Esophagus muscularis mucosa (tissue), 4 donors: ENCODE measurements around the gene NUP107. TPM values are rescaled to one million over a fixed set of nuclear protein-coding genes. Genes with fewer than 3 reads are reported as not detected.
"Not testable (repeated sequence)": the region's sequence is repeated elsewhere in the genome, so short reads cannot be mapped to it uniquely, and the experiment has no call there.

Experiments
- DNase-seq: peaks from one replicate; pipeline ENCODE4 v3.0.0-alpha.2; 2017; ENCODE audit errors: extremely low spot score
- H3K27ac ChIP-seq, 4 donors: fragments of 200-600 bp; sonication (generic); replicated peaks in 1 of 4; 1 replicate in 3 of 4; 2 replicates in 1 of 4; pipeline ENCODE4 v1.5.1; 2016 to 2019; ENCODE audit warnings: mild to moderate bottlenecking in 1 of 4
- H3K27me3 ChIP-seq, 4 donors: fragments of 200-600 bp; sonication (generic); one replicate each; pipeline versions ENCODE4 v1.5.1 to v1.6.0; 2016 to 2019
- H3K36me3 ChIP-seq, 4 donors: fragments of 200-600 bp; sonication (generic); one replicate each; pipeline ENCODE4 v1.5.1; 2016 to 2019
- H3K4me1 ChIP-seq, 4 donors: fragments of 200-600 bp; sonication (generic); one replicate each; pipeline ENCODE4 v1.5.1; 2016 to 2019
- H3K4me3 ChIP-seq, 4 donors: fragments of 200-600 bp; sonication (generic); 1 replicate in 2 of 4; 2 replicates in 2 of 4; pipeline ENCODE4 v1.5.1; 2016 to 2019; ENCODE audit warnings: mild to moderate bottlenecking in 4 of 4, moderate library complexity in 1 of 4
- H3K9me3 ChIP-seq, 4 donors: fragments of 200-600 bp; sonication (generic); 1 replicate in 3 of 4; 2 replicates in 1 of 4; pipeline ENCODE4 v1.5.1; 2016 to 2019
- CTCF ChIP-seq, 3 experiments: fragments of 200-600 bp in 2 of 3; fragments of 450-650 bp in 1 of 3; sonication (generic) in 2 of 3; IDR thresholded peaks; one replicate each; pipeline ENCODE4 v1.5.1; 2017 to 2019; ENCODE audit warnings: antibody characterized with exemption in 3 of 3, mild to moderate bottlenecking in 2 of 3, moderate library complexity in 1 of 3
- EP300 ChIP-seq: sonication (generic); formaldehyde crosslinking; IDR thresholded peaks from one replicate; pipeline ENCODE4 v1.6.1; 2017; ENCODE audit warnings: antibody characterized with exemption
- POLR2A ChIP-seq: fragments of 450-650 bp; IDR thresholded peaks from one replicate; pipeline ENCODE4 v1.6.1; 2017; ENCODE audit warnings: antibody characterized with exemption, moderate library complexity, mild to moderate bottlenecking, low read depth
- POLR2AphosphoS5 ChIP-seq, 2 donors: sonication (generic); formaldehyde crosslinking; IDR thresholded peaks; one replicate each; pipeline ENCODE4 v1.6.1; 2017; ENCODE audit warnings: antibody characterized with exemption in 2 of 2
- WGBS: methylation state at CpG from one replicate; pipeline ENCODE4 v1.1.5; 2018; 5-methylcytosine and 5-hydroxymethylcytosine counted together
- intact Hi-C: fragments of 100-400 bp; cut with DNase I; formaldehyde crosslinking; loops from one replicate; pipeline ENCODE4 v1.15.1; 2023
- total RNA-seq, 4 donors: library from RNA; depleted of rRNA; stranded (reverse); fragments of >200 nt; gene quantifications; one replicate each; pipeline versions ENCODE4 v1.1.0 to v1.2.1, GENCODE V29; 2016

The NUP107 gene
- total RNA-seq = 10 to 100 TPM; 21.6 to 26.1 (median 24.6) TPM

GRCh38 chr12:68686595-68687521 is at the start of gene NUP107:
Gene NUP107 (plus strand): TSS chr12:68686978. CDS start chr12:68687066, 88 bp downstream.
- peaks cover 3 to 22% (median 15%) of the 10 kb centered on the region in 4 donors for H3K36me3 ChIP-seq
- TF ChIP-seq EP300 = peak; percentile 79
- no peak for TF ChIP-seq POLR2A
- peak in 2 of 3 experiments; percentile 29 to 33 for TF ChIP-seq CTCF (IDR thresholded peaks at IDR 0.05)
- peak; percentile 83 to 98 for TF ChIP-seq POLR2AphosphoS5 (IDR thresholded peaks at IDR 0.05)
- no peaks in the 10 kb centered on the region for H3K9me3 ChIP-seq
- H3K4me1 ChIP-seq = peaks cover 14 to 24% (median 21%) of the 10 kb centered on the region in 4 donors
- H3K27me3 ChIP-seq = no peaks in the 10 kb centered on the region
- intact Hi-C loops = loop anchor here (2.0 to 10.0 kb wide), 3 partner anchors 75 to 462 kb away; partner anchors contain the start of genes IL26 and RAP1B
- H3K27ac ChIP-seq = peak within 1 kb of the TSS; percentile 79 to 82 (median 80)
- DNase-seq = peak; percentile 99
- H3K4me3 ChIP-seq = peak within 1 kb of the TSS; percentile 60 to 95 (median 72)
- under 1% methylated on average over 41 of the region's 44 CpGs for WGBS

GRCh38 chr12:68637439-68637838 is 49.3 kb upstream of the NUP107 start:
- DNase-seq, H3K27ac ChIP-seq, H3K27me3 ChIP-seq, intact Hi-C loops, H3K4me3 ChIP-seq, H3K9me3 ChIP-seq, H3K36me3 ChIP-seq: not testable (repeated sequence)
- H3K4me1 ChIP-seq = peaks cover 45 to 93% (median 88%) of the 10 kb centered on the region in 4 donors
- WGBS = 94% methylated on average over 3 of the region's 3 CpGs

- WGBS = 69% methylated on average over 3 of the region's 3 CpGs
- Histone ChIP-seq H3K9me3 (no peaks in the 10 kb centered on the region), H3K36me3 (no peaks in the 10 kb centered on the region), H3K4me3 (no peak overlapping the region), H3K27me3 (no peaks in the 10 kb centered on the region), H3K4me1 (peaks cover 43 to 87% (median 83%) of the 10 kb centered on the region in 4 donors), H3K27ac (no peak overlapping the region)
- TF ChIP-seq EP300 (no peak), POLR2AphosphoS5 (IDR thresholded peaks at IDR 0.05) (no peak), POLR2A (no peak), CTCF (IDR thresholded peaks at IDR 0.05) (no peak)
- DNase-seq = no peak
- intact Hi-C loops = no loop called here
These were observed 48.6 kb upstream of the NUP107 start for GRCh38 chr12:68638171-68638570.

- H3K4me3 ChIP-seq = no peak overlapping the region
- no peaks in the 10 kb centered on the region for H3K9me3 ChIP-seq
- peaks cover 36 to 80% (median 77%) of the 10 kb centered on the region in 4 donors for H3K4me1 ChIP-seq
- TF ChIP-seq CTCF (IDR thresholded peaks at IDR 0.05) = no peak
- H3K27ac ChIP-seq = no peak overlapping the region
- DNase-seq = no peak
- no peaks in the 10 kb centered on the region for H3K27me3 ChIP-seq
- H3K36me3 ChIP-seq = no peaks in the 10 kb centered on the region
- 66% methylated on average over 12 of the region's 12 CpGs for WGBS
- intact Hi-C loops = no loop called here
These were observed 47.9 kb upstream of the NUP107 start for GRCh38 chr12:68638721-68639395.

GRCh38 chr12:68639396-68639767 is 47.4 kb upstream of the NUP107 start:
- Histone ChIP-seq H3K9me3 (no peaks in the 10 kb centered on the region), H3K27me3 (no peaks in the 10 kb centered on the region), H3K4me3 (no peak overlapping the region), H3K4me1 (peaks cover 30 to 74% (median 71%) of the 10 kb centered on the region in 4 donors), H3K36me3 (no peaks in the 10 kb centered on the region), H3K27ac (no peak overlapping the region)
- intact Hi-C loops = no loop called here
- no peak for TF ChIP-seq CTCF (IDR thresholded peaks at IDR 0.05)
- no peak for TF ChIP-seq EP300
- no peak for TF ChIP-seq POLR2A
- no peak for TF ChIP-seq POLR2AphosphoS5 (IDR thresholded peaks at IDR 0.05)
- 72% methylated on average over 1 of the region's 1 CpG for WGBS
- DNase-seq = no peak
